ENCODE data around the gene ZBTB46.
"Not testable (repeated sequence)": the region's sequence is repeated elsewhere in the genome, so short reads cannot be mapped to it uniquely, and the experiment has no call there.

ZBTB46 gene

GRCh38 chr20:63858393-63859165, 27.5 kb upstream of the ZBTB46 start:
- no peak for DNase-seq (ENCODE audit: low read depth)

- DNase-seq (ENCODE audit: low read depth) = no peak
Measured at GRCh38 chr20:63857764-63858392, 26.8 kb upstream of the ZBTB46 start.

- DNase-seq (ENCODE audit: low read depth) = no peak
Measured at GRCh38 chr20:63856098-63856511, 25.0 kb upstream of the ZBTB46 start.

- DNase-seq (ENCODE audit: low read depth) = no peak
Measured at GRCh38 chr20:63855363-63856097, 24.5 kb upstream of the ZBTB46 start.

GRCh38 chr20:63854766-63855362, 23.8 kb upstream of the ZBTB46 start:
- DNase-seq (ENCODE audit: low read depth) = no peak

GRCh38 chr20:63854069-63854765, 23.2 kb upstream of the ZBTB46 start:
- no peak for DNase-seq (ENCODE audit: low read depth)

GRCh38 chr20:63853733-63854068, 22.6 kb upstream of the ZBTB46 start:
- not testable (repeated sequence) for DNase-seq (ENCODE audit: low read depth)

GRCh38 chr20:63851548-63851943, 20.5 kb upstream of the ZBTB46 start:
- not testable (repeated sequence) for DNase-seq (ENCODE audit: low read depth)

- no peak for DNase-seq (ENCODE audit: low read depth)
Measured at GRCh38 chr20:63850689-63851547, 19.9 kb upstream of the ZBTB46 start.

- no peak for DNase-seq (ENCODE audit: low read depth)
Measured at GRCh38 chr20:63848003-63848911, 17.2 kb upstream of the ZBTB46 start.

- DNase-seq (ENCODE audit: low read depth) = no peak
Measured at GRCh38 chr20:63847237-63848002, 16.4 kb upstream of the ZBTB46 start.

GRCh38 chr20:63846888-63847236, 15.8 kb upstream of the ZBTB46 start:
- no peak for DNase-seq (ENCODE audit: low read depth)

- DNase-seq (ENCODE audit: low read depth) = no peak
Measured at GRCh38 chr20:63846128-63846771, 15.2 kb upstream of the ZBTB46 start.

GRCh38 chr20:63844511-63844991, 13.5 kb upstream of the ZBTB46 start:
- no peak for DNase-seq (ENCODE audit: low read depth)

- DNase-seq (ENCODE audit: low read depth) = no peak
Measured at GRCh38 chr20:63843778-63844177, 12.7 kb upstream of the ZBTB46 start.

- DNase-seq (ENCODE audit: low read depth) = no peak
Measured at GRCh38 chr20:63843222-63843621, 12.2 kb upstream of the ZBTB46 start.

GRCh38 chr20:63842258-63842657, 11.2 kb upstream of the ZBTB46 start:
- no peak for DNase-seq (ENCODE audit: low read depth)

GRCh38 chr20:63840405-63840828, 9.4 kb upstream of the ZBTB46 start:
- DNase-seq (ENCODE audit: low read depth) = no peak

GRCh38 chr20:63839620-63840019, 8.6 kb upstream of the ZBTB46 start:
- DNase-seq (ENCODE audit: low read depth) = no peak
